HEK293T (cell line): ENCODE results near the gene SPATA4.

Experiments
- ARNT ChIP-seq: fragments of 450-650 bp; IDR thresholded peaks from 2 replicates; pipeline ENCODE4 v1.6.1; 2017; ENCODE audit warnings: mild to moderate bottlenecking
- BHLHE40 ChIP-seq: fragments of 450-650 bp; IDR thresholded peaks from 2 replicates; pipeline ENCODE4 v1.6.1; 2016; ENCODE audit warnings: mild to moderate bottlenecking, moderate library complexity, borderline replicate concordance
- CTBP1 ChIP-seq: fragments of 450-650 bp; IDR thresholded peaks from 2 replicates; pipeline ENCODE4 v1.6.1; 2016; ENCODE audit warnings: borderline replicate concordance
- ELF4 ChIP-seq: fragments of 450-650 bp; IDR thresholded peaks from 2 replicates; pipeline ENCODE4 v1.6.1; 2017; ENCODE audit warnings: antibody characterized with exemption
- FOXK2 ChIP-seq: fragments of 450-650 bp; IDR thresholded peaks from 2 replicates; pipeline ENCODE4 v1.6.1; 2016; ENCODE audit warnings: mild to moderate bottlenecking
- FOXM1 ChIP-seq: fragments of 450-650 bp; IDR thresholded peaks from 2 replicates; pipeline ENCODE4 v1.6.1; 2017; ENCODE audit warnings: mild to moderate bottlenecking, borderline replicate concordance
- HDGF ChIP-seq: fragments of 450-650 bp; IDR thresholded peaks from 2 replicates; pipeline ENCODE4 v1.6.1; 2017; ENCODE audit warnings: antibody characterized with exemption, borderline replicate concordance
- L3MBTL2 ChIP-seq: fragments of 450-650 bp; conservative IDR thresholded peaks from 2 replicates; pipeline ENCODE4 v1.6.1; 2016; ENCODE audit warnings: mild to moderate bottlenecking
- LEF1 ChIP-seq: fragments of 450-650 bp; IDR thresholded peaks from 2 replicates; pipeline ENCODE4 v1.6.1; 2017; ENCODE audit warnings: mild to moderate bottlenecking, borderline replicate concordance
- NFRKB ChIP-seq: fragments of 450-650 bp; IDR thresholded peaks from 2 replicates; pipeline ENCODE4 v1.6.1; 2016; ENCODE audit warnings: mild to moderate bottlenecking, moderate library complexity
- SP1 ChIP-seq: fragments of 450-650 bp; IDR thresholded peaks from 2 replicates; pipeline ENCODE4 v1.6.1; 2017
- SUZ12 ChIP-seq: fragments of 450-650 bp; IDR thresholded peaks from 2 replicates; pipeline ENCODE4 v1.6.1; 2016; ENCODE audit warnings: mild to moderate bottlenecking
- TARDBP ChIP-seq: fragments of 450-650 bp; IDR thresholded peaks from 2 replicates; pipeline ENCODE4 v1.6.1; 2016
- ZNF384 ChIP-seq: fragments of 450-650 bp; IDR thresholded peaks from 2 replicates; pipeline ENCODE4 v1.6.1; 2016

DNA sequence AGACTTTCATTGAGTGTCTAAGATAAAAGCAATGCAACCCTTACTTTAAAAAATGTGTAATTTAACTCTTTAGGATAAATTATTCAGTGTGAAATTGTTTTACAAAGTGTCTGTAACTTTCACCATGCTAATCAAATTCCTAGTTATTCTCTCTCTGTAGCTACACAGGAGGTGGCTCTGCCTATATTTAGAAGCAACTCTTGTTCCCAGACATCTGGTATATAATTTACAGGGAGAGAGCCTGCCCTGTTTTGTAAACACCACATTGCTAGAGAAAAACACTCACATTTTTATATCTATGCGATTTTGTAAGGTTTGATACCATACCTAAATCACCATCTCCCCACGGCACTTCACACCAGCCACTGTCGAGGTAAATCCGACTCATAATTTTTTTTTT is 35.5 kb upstream of the SPATA4 start:
- TF ChIP-seq FOXK2 (no peak), L3MBTL2 (no peak), FOXM1 (no peak), BHLHE40 (no peak), ARNT (no peak), TARDBP (no peak), SP1 (no peak), ELF4 (no peak), CTBP1 (no peak), ZNF384 (no peak), HDGF (no peak), NFRKB (no peak), SUZ12 (no peak), LEF1 (no peak)
